ENCODE results near the gene CBS.
"Not testable (repeated sequence)": the region's sequence is repeated elsewhere in the genome, so short reads cannot be mapped to it uniquely, and the experiment has no call there.

CBS gene

DNA sequence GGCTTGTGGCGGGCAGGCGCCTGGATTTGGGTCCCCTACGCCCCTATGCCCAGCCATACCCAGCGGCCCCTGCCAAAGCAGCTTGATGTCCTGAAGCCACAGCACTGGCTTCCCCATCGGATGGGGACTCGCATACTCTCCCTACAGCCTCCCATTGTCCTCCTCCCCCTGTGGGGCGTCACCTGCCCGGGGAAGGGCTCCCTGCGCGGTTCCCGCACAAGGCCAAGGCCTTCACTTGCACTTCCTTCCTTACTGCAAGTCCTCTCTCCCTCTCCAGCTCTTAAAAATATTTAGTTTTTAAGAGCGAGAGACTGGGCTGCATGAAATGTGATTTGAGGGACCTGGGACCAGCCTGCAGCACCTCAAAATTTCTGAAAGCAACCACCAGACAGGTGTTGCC, 8.9 kb downstream of the CBS start:
- not testable (repeated sequence) for DNase-seq

DNA sequence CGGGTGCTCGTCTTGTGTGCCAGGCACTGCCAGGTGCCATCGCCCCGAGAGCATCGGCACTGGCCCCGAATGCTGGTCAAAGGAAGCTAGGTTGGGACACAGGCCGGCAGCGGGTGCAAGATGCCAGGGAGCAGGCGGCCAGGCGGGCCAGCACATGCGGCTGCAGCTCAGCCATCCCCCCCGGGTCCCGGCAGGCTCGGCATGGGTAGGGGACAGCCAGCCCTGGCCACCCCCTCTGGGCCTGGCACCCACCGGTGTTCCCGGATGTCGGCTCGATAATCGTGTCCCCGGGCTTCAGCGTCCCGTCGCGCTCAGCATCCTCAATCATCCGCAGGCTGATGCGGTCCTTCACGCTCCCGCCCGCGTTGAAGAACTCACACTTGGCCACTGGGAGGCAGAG, 9.6 kb downstream of the CBS start:
- not testable (repeated sequence) for DNase-seq

DNA sequence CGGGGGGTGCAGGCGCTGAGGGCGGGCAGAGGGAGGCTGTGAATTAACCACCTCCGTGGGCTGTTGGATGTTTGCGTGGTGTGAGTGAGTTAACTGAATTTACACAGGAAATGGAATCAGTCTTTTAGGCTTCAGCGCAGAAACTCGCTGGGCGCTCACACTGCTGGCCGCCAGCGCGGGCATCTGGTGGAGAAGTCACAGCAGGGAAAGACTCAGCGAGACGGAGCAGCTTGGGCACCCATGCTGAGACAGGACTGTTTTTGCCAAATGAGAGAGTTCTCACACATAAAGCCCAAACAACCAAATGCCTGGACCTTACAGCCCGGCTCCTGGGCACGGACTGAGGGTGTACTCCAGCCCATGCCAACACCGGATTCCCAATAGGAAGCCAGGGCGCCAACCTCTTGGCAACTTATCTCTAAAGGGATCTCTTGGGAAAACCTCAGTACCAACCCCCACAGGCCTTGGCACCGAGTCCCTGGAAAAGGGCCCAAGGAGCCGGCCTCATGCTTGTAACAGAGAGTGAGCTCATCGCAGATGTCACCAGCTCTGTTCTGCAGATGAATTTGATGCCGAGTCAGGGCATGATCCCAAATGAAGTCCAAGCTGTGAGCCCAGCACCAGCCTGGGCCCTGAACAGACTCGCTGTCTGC, 11.2 kb downstream of the CBS start:
- DNase-seq, result not testable (repeated sequence)

DNA sequence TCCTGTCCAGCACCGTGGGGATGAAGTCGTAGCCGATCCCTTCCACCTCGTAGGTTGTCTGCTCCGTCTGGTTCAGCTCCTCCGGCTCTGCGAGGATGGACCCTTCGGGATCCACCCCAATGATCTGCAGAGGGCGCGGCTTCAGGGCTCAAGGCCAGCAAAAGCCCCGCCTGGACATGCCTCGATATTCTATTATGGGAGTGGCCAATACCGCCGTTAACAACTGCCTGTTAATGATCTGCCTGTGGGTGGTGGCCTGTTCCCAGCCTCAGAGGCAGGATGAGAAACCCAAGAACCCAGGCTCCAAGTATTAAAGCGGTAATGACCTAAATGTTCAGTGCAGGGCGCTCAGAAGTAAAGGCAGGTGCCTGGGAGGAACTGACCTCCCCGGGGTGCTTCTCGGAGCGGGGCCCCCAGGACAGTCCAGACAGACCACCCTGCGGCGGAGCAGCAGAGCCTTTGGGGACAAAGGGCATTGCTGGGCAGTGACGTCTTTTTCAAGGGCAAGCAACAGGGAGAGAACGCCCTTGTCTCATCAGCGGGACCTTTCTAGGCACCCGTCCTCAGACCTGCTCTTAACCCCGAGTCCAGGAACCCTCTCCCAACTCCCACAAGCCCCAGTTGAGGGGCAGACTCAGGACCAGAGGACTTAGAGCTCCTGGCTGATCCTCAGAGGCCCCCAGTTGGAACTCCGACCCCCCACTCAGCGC, 12.5 kb downstream of the CBS start:
- DNase-seq, result not testable (repeated sequence)

DNA sequence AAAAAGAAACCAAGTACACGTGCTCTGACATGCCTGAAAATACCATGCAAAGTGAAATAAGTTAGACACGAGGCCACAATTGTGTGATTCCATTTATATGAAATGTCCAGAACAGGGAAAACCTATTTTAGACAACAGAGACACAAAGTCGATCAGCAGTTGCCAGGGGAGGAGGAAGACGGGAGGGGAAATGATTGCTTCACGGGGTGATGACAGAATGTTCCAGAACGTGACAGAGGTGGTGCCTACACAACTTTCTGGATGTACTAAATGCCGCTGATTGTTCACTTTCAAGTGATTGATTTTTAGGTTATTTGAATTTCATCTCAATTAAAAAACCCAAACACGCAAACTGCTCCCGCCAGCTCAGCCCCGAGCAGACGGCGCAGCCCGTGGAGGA, 22.5 kb downstream of the CBS start:
- DNase-seq, result not testable (repeated sequence)

DNA sequence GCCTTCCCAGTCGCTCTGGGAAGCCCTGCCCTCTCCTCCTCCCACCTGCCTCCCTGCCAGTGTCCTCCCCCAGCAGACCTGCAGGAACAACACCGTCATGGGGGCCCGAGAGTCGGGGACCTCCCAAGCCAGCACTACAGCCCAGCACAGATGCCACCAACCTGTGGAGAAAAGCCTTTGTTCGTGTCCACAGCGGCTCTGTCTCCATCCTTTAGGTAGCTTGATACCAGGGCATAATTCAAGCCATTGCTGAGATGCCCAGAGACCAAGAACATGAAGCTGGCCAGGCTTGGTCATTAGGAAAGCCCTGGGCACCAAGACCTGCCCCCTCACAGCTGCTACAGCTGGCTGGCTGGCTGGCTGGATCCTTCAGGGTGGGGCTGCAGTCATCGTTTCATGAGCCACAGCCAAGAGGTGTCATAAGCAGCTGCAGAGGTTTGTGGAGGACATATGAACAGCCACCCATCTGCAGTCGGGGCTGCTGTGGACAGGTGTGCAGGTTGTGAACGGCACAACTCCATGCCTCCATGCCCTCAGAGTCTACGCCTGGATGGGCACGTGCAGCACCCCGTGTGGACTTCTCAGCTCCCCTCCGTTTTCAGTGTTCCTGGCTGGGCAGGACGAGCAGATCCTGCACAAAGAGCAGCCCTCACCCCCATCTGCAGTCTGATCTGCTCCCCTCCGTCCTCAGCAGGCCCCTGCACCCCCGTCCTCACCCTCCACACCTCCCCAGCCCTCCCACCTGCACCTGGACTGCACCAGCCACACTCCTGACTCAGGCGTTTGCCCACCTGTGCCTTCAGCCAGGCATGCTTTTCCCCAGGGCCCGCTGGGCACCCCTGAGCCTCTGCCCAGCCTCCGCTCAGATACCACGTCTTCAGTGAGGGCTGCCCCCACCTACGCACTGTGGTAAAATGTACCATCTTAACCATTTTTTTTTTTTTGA, 29.5 kb downstream of the CBS start:
- DNase-seq, result not testable (repeated sequence)

DNA sequence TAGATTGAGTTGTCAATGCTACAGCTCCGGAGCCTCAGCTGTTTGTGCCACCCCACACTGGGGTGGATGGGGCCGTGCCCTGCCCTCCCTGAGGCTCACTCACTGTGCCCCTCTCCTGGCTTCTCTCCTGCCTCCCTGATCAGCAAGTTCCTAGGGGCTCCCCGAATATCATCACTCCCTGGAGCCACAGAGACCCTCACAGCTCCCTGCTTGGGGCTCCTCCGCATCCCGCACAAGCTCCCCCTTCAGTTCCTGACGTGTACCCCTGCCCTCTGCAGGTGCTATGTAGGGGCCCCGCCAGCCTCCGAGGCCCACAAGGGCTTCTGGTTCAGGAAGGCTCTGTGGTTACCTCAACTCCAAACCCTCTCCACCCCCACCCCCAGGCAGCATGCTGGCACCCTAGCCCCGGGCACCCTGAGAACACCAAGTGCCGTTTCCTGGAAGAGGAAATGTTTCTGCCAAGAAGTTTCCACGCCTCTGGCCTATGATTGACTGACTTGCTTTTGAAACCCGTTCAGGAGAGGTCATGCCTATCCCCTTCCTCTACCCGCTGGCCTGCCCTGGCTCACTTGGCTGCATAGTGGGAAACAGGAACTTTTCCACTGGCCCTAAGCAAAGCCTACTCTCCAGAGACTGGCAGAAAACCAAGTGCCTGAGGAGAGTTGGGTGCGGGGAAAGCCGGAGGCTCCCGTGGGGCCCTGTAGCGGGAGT, 30.3 kb downstream of the CBS start:
- not testable (repeated sequence) for DNase-seq

DNA sequence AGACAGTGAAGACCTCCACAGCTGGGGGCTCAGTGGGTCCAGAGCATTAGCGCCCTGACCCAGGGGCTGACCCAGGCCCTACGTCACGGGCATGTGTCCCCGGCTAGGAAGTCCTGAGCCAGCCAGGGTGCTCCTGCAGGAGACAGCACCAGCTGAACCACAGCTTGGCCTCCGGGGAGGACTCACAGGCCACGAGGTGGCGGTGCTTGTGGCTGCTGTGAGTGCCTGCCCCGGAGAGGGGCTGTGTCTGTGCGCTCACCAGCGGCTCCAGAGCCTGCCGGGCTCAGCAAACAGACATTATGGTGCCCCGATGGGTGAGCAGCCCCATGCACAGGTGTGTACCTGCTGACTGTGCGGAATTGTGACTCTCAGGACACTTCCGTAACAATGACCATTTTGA, 31.1 kb downstream of the CBS start:
- DNase-seq, result not testable (repeated sequence)

DNA sequence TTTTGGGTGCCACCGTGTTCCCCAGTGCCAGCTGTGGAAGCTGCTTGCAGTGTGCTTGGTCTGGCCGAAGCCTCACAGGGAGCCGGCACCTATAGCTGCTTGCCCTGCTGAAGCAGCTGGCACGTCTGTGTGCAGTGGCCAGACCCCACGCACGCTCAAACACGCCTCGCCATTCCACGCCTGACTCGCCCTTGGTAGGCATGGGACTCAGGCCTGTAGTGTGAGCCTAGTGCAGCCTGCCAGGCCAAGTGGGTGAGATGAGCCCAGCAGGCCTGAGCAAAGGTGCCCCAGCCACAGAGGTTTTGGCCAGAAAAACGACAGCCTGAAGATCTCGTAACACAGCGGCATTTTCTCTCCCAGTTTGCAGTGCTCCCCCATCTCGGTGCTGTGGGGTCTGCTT, 32.3 kb downstream of the CBS start:
- not testable (repeated sequence) for DNase-seq

DNA sequence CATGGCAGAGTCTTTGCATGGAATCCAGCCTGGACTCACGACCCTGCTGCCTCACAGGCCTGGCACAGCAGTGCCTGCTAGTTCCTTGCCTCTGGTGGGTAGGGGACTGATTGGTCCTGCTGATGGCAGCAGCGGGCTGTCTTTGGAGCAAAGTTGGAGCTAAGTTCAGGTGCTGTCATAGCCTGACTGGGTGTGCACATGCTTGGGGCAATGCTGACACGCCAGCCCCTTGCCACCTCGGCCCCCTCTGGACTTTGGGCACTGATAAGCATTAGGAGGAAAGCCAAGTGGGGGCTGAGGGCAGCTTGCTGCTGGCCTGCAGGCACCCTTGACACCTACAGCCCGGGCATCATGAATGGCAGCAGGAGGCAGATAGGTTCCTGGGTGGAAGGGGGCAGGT, 33.5 kb downstream of the CBS start:
- not testable (repeated sequence) for DNase-seq

DNA sequence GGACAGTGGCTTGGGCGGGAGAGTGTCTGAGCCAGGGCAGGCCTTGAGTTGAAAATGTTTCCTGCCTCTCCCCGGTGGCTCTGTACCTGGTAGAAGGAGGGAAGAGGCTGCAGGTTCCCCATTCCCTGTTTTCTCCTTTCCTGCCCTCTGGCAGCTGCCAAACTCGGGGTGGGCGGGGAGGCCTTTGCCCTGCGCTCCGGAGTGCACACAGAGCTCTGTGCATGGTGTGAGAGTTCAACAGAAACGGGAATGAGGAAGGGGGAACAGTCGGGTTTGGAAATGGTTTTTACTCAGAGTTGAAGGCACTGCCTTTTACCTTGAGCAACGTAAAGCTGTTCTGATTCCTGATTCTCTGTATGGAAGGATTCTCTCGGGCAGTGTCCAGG, 37.0 kb downstream of the CBS start:
- DNase-seq, result not testable (repeated sequence)

DNA sequence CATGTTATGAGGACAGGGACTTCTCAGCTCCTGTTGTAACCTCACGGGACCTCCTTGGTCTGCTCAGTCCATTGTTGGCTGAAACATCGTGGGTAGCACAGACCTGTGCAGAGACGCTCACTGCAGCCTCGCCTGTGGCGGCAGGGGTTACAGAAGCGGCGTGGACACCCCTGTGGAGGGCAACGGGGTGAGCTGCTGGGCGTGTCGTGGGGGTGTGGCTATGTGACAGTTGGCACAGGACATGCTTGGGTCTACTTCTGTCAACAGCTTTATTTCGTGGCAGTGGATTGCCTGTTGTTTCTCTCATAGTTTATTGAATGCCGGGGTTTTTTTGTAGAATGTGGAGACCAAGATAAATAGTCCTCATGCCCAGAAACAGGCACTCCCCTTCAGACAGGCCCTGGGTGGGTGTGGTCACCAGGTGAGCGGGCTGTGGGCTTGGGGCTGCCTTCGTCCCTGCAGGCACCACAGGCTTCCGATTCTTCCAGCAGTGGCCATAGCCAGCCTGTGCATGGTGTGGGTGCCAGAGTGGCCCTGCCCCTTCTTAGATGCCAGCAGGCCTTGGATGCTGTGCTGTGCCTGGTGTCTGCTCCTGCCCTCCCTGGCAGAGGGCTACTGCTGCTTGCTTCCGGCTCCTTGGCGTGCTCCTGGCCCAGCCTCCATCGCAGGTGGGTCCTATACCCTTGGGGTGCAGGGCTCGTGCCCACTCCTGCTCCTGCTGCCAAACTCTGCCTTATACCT, 37.5 kb downstream of the CBS start:
- DNase-seq, result not testable (repeated sequence)

DNA sequence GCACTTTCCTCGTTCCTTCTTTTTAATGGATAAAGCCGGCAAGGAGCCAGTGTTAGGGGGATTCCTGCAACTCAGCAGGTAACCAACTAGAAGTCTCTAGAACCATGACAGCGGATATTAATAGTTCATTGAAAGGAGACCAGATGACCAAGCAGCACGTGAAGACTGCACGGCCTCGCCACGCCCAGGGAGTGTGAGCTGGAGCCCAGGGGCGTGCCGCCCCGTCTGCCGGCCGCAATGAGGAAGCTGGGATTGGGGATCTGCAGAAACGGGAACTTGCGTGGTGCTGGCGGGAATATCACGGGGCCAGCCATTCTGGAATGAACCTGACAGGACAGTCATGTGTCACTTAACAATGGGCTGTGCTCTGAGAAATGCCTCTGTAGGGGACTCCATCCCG, 38.7 kb downstream of the CBS start:
- DNase-seq, result not testable (repeated sequence)

DNA sequence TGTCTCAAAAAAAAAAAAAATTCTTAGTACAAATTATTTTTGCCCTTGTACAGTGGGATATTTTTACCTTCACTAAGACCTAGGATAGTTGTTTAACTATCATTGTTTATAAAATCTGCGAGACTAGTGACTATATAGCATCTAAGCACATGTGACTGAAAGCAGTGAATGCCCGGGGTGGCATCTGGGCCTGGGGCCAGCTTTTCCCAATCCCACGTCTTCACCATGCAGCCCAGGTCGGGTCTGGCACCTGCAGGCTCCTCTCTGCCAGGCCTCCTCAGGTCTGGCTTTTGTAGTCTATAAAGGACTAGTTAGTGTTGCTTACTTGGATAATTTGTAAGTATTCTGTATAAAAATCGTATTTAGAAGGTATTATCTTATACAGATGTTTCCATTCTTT, 40.8 kb downstream of the CBS start:
- DNase-seq, result no peak

DNA sequence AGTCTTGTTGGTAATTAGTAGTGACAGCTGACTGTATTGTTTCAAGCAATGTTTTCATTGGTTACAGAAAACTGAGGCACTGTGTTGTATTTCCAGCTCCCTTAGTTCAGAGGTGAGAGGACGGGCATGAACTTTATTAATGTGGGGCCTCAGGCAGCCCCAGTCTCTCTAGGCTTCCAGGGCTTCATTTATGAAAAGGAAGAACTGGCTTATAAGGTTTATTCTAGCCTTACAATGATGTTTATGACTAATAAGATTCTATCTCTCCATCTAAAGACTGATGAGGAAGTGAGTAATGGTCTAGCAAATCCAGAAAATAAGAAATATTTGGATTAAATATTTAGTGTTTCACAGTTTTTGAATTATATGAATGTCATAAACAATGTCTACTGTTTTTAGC, 41.5 kb downstream of the CBS start:
- no peak for DNase-seq

DNA sequence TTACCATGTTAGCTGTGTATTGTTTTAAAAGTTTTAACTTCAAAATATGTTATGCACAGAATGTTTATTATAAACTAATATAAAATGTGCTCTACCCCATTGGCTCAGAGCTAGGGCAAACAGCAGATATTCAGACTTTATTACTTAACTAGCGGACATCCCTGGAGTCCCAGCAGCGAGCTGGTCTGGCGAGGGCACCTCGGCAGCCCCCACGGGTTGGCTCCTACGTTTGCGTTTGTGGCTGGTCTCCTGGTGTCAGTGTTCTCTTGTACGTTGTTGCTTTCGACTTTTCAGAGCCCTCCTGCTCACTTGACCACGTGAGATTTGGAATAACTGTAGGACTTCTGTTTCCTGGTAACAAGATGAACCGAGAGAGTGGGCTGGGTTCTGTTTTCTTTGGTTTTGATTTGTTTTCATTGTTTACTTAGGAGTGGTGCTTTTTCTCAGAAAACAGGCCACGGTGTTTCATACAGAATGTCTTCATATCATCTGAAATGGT, 44.5 kb downstream of the CBS start:
- DNase-seq, result no peak

DNA sequence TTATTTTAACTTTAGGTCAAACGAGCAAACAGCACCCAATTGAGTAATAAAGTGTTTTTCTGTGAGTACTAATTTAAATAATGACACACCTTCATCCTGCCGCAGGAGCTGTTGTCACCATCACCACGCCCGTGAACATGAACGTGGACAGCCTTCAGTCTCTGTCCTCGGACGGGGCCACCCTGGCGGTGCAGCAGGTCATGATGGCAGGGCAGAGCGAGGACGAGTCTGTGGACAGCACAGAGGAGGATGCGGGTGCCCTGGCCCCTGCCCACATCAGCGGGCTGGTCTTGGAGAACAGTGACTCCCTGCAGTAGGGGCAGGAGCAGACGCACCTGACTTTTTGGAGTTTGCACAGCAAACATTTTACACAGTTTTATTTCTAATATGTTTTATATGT, 45.9 kb downstream of the CBS start:
- no peak for DNase-seq

DNA sequence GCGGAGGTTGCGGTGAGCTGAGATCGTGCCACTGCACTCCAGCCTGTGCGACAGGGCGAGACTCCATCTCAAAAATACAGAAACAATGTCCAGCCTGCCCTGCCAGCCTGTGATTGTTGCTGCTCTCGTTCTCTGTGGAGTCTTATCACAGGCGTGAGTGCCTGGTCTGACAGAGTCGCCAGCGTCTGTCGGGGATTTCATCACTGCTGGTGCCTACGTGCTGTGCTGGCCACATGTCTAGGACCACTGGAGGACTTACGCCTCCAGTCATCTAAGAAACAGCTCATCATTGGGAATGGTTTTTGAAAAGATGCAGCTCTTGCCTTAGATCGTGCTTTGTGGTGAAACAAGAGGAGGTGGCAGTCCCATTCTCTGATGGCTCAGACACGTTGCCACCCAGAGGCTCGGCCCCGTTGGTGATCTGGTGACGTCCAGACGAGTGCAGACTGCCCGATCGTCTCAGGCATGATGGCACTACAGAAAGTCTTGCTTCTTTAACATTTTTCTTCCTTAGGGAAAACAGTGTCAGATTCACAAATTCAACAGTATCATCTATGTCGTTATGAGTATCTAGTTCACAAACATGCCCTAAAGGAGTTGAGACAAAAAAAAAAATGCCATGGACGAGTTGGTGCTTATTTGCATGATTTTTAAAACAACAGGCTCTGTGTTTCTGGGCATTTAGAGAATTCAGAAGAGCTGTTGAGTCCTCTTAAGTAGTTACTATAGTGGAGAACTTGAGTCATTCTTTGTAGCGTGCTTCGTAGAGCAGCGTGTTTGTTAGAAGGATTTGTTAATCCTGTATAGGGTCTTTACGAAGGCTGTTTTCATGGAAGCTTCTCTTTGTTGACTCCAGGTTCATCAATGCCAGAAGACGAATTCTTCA, 47.5 kb downstream of the CBS start:
- DNase-seq, result no peak

DNA sequence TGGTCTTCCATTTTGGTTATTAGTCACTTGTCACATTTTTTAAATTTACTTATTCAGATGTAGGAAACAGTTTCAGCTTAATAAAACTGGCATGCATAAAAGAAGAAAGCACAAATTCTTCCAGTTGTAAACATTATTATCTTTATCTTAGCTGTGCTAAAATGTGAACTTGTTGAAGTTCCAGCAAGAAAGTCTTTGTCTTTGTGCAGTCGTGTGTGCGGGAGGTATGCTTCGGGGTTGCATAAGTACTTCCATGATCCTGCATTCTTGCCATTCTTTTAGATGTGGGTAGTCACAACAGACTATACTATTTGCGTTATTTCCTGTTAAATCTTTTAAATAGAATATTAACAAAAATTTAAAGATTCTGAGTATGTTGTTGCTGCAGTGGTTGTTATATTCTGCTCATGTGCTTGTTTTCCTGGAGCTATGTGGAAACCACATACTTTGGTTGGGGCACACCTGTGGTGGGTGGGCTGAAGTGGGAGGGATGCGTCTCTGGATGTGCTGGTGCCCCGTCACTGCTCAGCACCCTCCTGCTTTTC, 49.9 kb downstream of the CBS start:
- no peak for DNase-seq

DNA sequence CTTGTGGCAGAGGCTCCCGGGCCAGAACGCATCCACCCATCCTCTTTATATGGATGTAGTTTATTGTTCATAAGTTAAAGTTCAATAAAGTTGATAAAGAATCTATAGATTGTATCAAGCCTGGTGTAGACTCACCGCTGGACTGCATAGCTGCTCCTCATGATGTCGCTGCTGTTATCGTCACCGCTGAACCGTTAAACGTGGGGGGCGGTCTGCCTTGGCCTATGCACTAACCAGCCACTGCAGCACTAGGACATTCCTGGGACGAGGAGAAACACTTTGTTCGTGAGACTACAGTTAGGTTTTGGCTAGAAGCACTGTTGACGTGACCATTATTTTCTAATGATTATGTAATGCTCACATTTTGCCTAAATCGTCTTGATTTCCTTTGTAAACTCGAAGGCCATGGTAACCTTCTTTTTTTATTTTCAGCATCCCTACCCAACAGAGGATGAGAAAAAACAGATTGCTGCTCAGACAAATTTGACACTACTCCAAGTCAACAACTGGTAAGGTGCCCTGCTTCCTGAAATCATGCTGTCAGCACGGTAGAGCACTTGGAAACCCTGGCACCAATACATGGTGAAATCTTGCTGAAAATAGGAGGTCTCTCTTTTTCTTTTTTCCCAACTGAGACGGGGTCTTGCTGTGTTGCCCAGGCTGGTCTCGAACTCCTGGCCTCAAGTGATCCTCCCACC, 51.0 kb downstream of the CBS start:
- no peak for DNase-seq

Data from central memory CD4-positive, alpha-beta T cell (primary cell).